Suprapubic skin (tissue), 3 donors: ENCODE measurements around the gene TTC1.

Source experiments
- POLR2A ChIP-seq, 2 donors: fragments of 450-650 bp; IDR thresholded peaks; one replicate each; pipeline ENCODE4 v1.6.1; 2017; ENCODE audit warnings: antibody characterized with exemption in 2 of 2, mild to moderate bottlenecking in 2 of 2, moderate library complexity in 2 of 2
- TF ChIP-seq, protein P1 (sequence below), 2 donors: fragments of 200-600 bp in 1 of 2; fragments of 450-650 bp in 1 of 2; sonication (generic) in 1 of 2; IDR thresholded peaks; one replicate each; pipeline ENCODE4 v1.5.1; 2016 to 2019; ENCODE audit warnings: antibody characterized with exemption in 2 of 2, mild to moderate bottlenecking in 1 of 2, moderate library complexity in 1 of 2

DNA sequence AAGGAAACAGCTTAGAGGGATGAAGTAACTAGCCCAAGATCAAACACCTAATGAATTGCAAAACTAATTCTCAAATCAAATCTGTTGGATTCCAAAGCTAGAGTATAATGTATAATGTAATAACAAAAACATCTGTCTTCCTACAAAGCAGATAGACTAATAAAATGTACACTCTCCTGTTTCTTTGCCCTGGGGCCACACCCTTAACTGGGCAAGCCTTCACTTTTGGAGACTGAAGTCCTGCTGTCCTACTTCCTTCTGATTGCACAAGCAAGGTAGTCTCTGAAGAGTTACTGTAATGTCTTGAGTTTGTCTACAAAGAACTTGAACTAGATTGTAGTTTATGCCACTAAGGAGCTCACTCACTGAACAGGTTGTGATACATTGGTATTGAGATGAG lies 2.5 kb downstream of the TTC1 start:
- TF ChIP-seq, protein P1, sequence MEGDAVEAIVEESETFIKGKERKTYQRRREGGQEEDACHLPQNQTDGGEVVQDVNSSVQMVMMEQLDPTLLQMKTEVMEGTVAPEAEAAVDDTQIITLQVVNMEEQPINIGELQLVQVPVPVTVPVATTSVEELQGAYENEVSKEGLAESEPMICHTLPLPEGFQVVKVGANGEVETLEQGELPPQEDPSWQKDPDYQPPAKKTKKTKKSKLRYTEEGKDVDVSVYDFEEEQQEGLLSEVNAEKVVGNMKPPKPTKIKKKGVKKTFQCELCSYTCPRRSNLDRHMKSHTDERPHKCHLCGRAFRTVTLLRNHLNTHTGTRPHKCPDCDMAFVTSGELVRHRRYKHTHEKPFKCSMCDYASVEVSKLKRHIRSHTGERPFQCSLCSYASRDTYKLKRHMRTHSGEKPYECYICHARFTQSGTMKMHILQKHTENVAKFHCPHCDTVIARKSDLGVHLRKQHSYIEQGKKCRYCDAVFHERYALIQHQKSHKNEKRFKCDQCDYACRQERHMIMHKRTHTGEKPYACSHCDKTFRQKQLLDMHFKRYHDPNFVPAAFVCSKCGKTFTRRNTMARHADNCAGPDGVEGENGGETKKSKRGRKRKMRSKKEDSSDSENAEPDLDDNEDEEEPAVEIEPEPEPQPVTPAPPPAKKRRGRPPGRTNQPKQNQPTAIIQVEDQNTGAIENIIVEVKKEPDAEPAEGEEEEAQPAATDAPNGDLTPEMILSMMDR (IDR thresholded peaks at IDR 0.05): no peak
- no peak for TF ChIP-seq POLR2A (IDR thresholded peaks at IDR 0.05)
